HL-60 (cell line): Measurements from ENCODE around the gene SLC25A17.

Experiments
- CTCF ChIP-seq: IDR thresholded peaks from one replicate; pipeline ENCODE4 v1.5.1; 2011; ENCODE audit warnings: low read length, control low read depth, inconsistent platforms; ENCODE audit not compliant: insufficient read depth
- GABPA ChIP-seq: IDR thresholded peaks from 2 replicates; pipeline ENCODE4 v1.6.1; 2012; ENCODE audit warnings: low read depth
- TF ChIP-seq, protein P1 (sequence below): IDR thresholded peaks from 2 replicates; pipeline ENCODE4 v1.6.1; 2012; ENCODE audit warnings: low read depth; ENCODE audit not compliant: insufficient replicate concordance

DNA sequence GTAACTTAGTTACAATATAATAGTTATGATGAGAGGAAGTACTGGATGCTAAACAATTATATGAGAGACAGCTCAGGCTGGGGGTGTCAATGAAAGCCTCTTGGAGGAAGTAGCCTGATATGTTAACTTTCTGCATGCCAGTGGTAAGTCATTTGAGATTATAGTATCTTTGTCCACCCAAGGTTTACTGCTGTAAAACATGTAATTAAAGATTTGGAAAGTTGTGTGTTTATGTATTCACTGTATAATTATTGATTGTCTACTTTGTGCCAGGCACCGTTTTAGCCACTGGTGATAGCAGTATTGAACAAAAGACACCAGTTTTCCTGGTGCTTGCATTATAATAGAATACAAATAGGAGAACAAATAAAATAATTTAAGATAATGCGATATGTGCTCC lies 43.4 kb upstream of the SLC25A17 start:
- TF ChIP-seq, protein P1, sequence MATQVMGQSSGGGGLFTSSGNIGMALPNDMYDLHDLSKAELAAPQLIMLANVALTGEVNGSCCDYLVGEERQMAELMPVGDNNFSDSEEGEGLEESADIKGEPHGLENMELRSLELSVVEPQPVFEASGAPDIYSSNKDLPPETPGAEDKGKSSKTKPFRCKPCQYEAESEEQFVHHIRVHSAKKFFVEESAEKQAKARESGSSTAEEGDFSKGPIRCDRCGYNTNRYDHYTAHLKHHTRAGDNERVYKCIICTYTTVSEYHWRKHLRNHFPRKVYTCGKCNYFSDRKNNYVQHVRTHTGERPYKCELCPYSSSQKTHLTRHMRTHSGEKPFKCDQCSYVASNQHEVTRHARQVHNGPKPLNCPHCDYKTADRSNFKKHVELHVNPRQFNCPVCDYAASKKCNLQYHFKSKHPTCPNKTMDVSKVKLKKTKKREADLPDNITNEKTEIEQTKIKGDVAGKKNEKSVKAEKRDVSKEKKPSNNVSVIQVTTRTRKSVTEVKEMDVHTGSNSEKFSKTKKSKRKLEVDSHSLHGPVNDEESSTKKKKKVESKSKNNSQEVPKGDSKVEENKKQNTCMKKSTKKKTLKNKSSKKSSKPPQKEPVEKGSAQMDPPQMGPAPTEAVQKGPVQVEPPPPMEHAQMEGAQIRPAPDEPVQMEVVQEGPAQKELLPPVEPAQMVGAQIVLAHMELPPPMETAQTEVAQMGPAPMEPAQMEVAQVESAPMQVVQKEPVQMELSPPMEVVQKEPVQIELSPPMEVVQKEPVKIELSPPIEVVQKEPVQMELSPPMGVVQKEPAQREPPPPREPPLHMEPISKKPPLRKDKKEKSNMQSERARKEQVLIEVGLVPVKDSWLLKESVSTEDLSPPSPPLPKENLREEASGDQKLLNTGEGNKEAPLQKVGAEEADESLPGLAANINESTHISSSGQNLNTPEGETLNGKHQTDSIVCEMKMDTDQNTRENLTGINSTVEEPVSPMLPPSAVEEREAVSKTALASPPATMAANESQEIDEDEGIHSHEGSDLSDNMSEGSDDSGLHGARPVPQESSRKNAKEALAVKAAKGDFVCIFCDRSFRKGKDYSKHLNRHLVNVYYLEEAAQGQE, result no peak
- no peak for TF ChIP-seq CTCF
- no peak for TF ChIP-seq GABPA
